CD14-positive monocyte (primary cell): Measurements from ENCODE around the gene CYP17A1. TPM values are rescaled to one million over a fixed set of nuclear protein-coding genes. Genes with fewer than 3 reads are reported as not detected.
A peak's percentile ranks its signal among the peaks of the same experiment; 100 is the strongest.

ENCODE experiments used
- DNase-seq, 3 donors: peaks; one replicate each; pipeline ENCODE4 v3.0.0-alpha.2; 2011 to 2022
- H2AFZ ChIP-seq: 2 replicates; pipeline ENCODE4 v1.6.0; 2012; ENCODE audit warnings: mild to moderate bottlenecking, low read depth, low read length, inconsistent platforms; ENCODE audit not compliant: insufficient read depth, poor library complexity, severe bottlenecking
- H3K27ac ChIP-seq, 2 donors: 1 replicate in 1 of 2; 2 replicates in 1 of 2; pipeline ENCODE4 v1.5.1; 2012 to 2013; ENCODE audit warnings: low read length in 2 of 2, control low read depth in 1 of 2, inconsistent platforms in 1 of 2, low read depth in 1 of 2, mild to moderate bottlenecking in 1 of 2
- H3K27me3 ChIP-seq, 2 donors: one replicate each; pipeline versions ENCODE4 v1.6.0 to v1.6.1; 2011 to 2013; ENCODE audit warnings: low read length in 2 of 2; ENCODE audit not compliant: control insufficient read depth in 2 of 2, insufficient read depth in 2 of 2
- H3K36me3 ChIP-seq, 2 donors: replicated peaks in 1 of 2; 1 replicate in 1 of 2; 2 replicates in 1 of 2; pipeline versions ENCODE4 v1.5.1 to v1.6.1; 2012 to 2013; ENCODE audit warnings: low read length in 2 of 2, control low read depth in 1 of 2, inconsistent platforms in 1 of 2, mild to moderate bottlenecking in 1 of 2; ENCODE audit not compliant: insufficient read depth in 2 of 2, control insufficient read depth in 1 of 2
- H3K4me1 ChIP-seq, 2 donors: 1 replicate in 1 of 2; 2 replicates in 1 of 2; pipeline versions ENCODE4 v1.5.1 to v1.6.1; 2012 to 2013; ENCODE audit warnings: low read length in 2 of 2, control low read depth in 1 of 2, inconsistent platforms in 1 of 2, mild to moderate bottlenecking in 1 of 2, moderate library complexity in 1 of 2; ENCODE audit not compliant: insufficient read depth in 2 of 2, control insufficient read depth in 1 of 2
- H3K4me2 ChIP-seq: replicated peaks from 2 replicates; pipeline ENCODE3; 2012; ENCODE audit warnings: low read length, moderate library complexity, mild to moderate bottlenecking; ENCODE audit not compliant: poor library complexity, severe bottlenecking; ENCODE audit errors: extremely low read depth
- H3K4me3 ChIP-seq, 3 experiments: fragments of 200-600 bp in 1 of 3; sonication (generic) in 1 of 3; replicated peaks in 1 of 3; 1 replicate in 2 of 3; 2 replicates in 1 of 3; pipeline ENCODE4 v1.5.1; 2011 to 2013; ENCODE audit warnings: low read length in 3 of 3, mild to moderate bottlenecking in 3 of 3, control low read depth in 2 of 3, low read depth in 2 of 3, inconsistent platforms in 1 of 3, moderate library complexity in 1 of 3
- H3K79me2 ChIP-seq: 2 replicates; pipeline ENCODE4 v1.6.0; 2012; ENCODE audit warnings: mild to moderate bottlenecking, control low read depth, inconsistent platforms, low read length, moderate library complexity; ENCODE audit not compliant: insufficient read depth
- H3K9ac ChIP-seq: 2 replicates; pipeline ENCODE4 v1.6.0; 2017; ENCODE audit warnings: low read length, mild to moderate bottlenecking; ENCODE audit not compliant: insufficient read depth, poor library complexity, severe bottlenecking
- H3K9me3 ChIP-seq, 2 donors: replicated peaks in 1 of 2; 1 replicate in 1 of 2; 2 replicates in 1 of 2; pipeline versions ENCODE4 v1.5.1 to v1.6.1; 2012 to 2013; ENCODE audit warnings: low read length in 2 of 2, control low read depth in 1 of 2; ENCODE audit not compliant: control insufficient read depth in 1 of 2, insufficient read depth in 1 of 2
- H4K20me1 ChIP-seq: 2 replicates; pipeline ENCODE4 v1.6.0; 2012; ENCODE audit warnings: mild to moderate bottlenecking, low read length, control low read depth, moderate library complexity; ENCODE audit not compliant: insufficient read depth
- H3K27ac Mint-ChIP-seq, 7 donors: one replicate each; pipeline ENCODE4 v1.8.0; 2020; ENCODE audit warnings: mild to moderate bottlenecking in 7 of 7, mixed read lengths in 7 of 7, moderate library complexity in 6 of 7, inconsistent platforms in 2 of 7
- H3K27me3 Mint-ChIP-seq, 3 donors: one replicate each; pipeline ENCODE4 v1.8.0; 2021 to 2022; ENCODE audit warnings: low read depth in 3 of 3, mild to moderate bottlenecking in 3 of 3, mixed read lengths in 3 of 3, moderate library complexity in 3 of 3, inconsistent platforms in 1 of 3
- H3K36me3 Mint-ChIP-seq, 2 donors: one replicate each; pipeline ENCODE4 v1.8.0; 2020; ENCODE audit warnings: mixed read lengths in 2 of 2, inconsistent platforms in 1 of 2, mild to moderate bottlenecking in 1 of 2
- H3K4me1 Mint-ChIP-seq: one replicate; pipeline ENCODE4 v1.8.0; 2020; ENCODE audit warnings: mild to moderate bottlenecking, mixed read lengths
- H3K4me3 Mint-ChIP-seq, 2 donors: one replicate each; pipeline ENCODE4 v1.8.0; 2020; ENCODE audit warnings: mild to moderate bottlenecking in 2 of 2, mixed read lengths in 2 of 2, moderate library complexity in 1 of 2
- H3K9me3 Mint-ChIP-seq, 7 donors: one replicate each; pipeline ENCODE4 v1.8.0; 2020 to 2022; ENCODE audit warnings: mixed read lengths in 7 of 7, mild to moderate bottlenecking in 6 of 7, moderate library complexity in 6 of 7, inconsistent platforms in 2 of 7
- CTCF ChIP-seq: fragments of 200-600 bp; IDR thresholded peaks from one replicate; pipeline ENCODE4 v1.8.0; 2022; ENCODE audit warnings: antibody characterized with exemption, mild to moderate bottlenecking
- WGBS: methylation state at CpG from one replicate; pipeline ENCODE4 v1.1.5; 2013; ENCODE audit warnings: missing lambda C conversion rate; ENCODE audit not compliant: insufficient coverage; 5-methylcytosine and 5-hydroxymethylcytosine counted together
- intact Hi-C, 2 donors: fragments of 100-400 bp; cut with micrococcal nuclease; formaldehyde crosslinking; loops; one replicate each; pipeline versions ENCODE4 v1.15.0 to v1.15.1; 2023
- polyA plus RNA-seq, 3 donors: library from polyadenylated mRNA; depleted of rRNA in 1 of 3; unstranded in 2 of 3; stranded (reverse) in 1 of 3; fragments of 300-500 nt in 2 of 3; fragments of >200 nt in 1 of 3; fragmentation: Illumina TruSeq in 2 of 3; gene quantifications; 1 replicate in 2 of 3; 2 replicates in 1 of 3; pipeline ENCODE4 v1.2.3, GENCODE V29; 2012 to 2021

Gene CYP17A1
- polyA plus RNA-seq, 3 donors, result 0.04 TPM; not detected in 2

- intact Hi-C loops, result loop anchor here in 1 of 2 donors (10.0 kb wide), 1 partner anchor 47 kb away; no protein-coding TSS in a partner anchor
- H3K79me2 ChIP-seq, result peaks cover 38% of the 10 kb centered on the region
- H3K4me3 Mint-ChIP-seq, result no peak overlapping the region
These were observed 35.2 kb downstream of the CYP17A1 start for GRCh38 chr10:102801978-102802377.

GRCh38 chr10:102801496-102801895 is 35.7 kb downstream of the CYP17A1 start:
- no peak overlapping the region for H3K4me3 ChIP-seq
- peaks cover 36 to 40% of the 10 kb centered on the region in 2 donors for H3K4me1 ChIP-seq
- H3K9ac ChIP-seq, result no peak overlapping the region
- no peak overlapping the region for H2AFZ ChIP-seq
- peaks cover 63 to 80% of the 10 kb centered on the region in 2 donors for H3K36me3 Mint-ChIP-seq
- intact Hi-C loops, result loop anchor here in 1 of 2 donors (10.0 kb wide), 1 partner anchor 47 kb away; no protein-coding TSS in a partner anchor
- H3K27me3 ChIP-seq, result no peaks in the 10 kb centered on the region
- H3K27ac Mint-ChIP-seq, result peak overlapping the region; percentile 13 to 90 (median 64)
- no peak overlapping the region for H3K4me3 Mint-ChIP-seq
- no peak overlapping the region for H3K4me2 ChIP-seq
- H4K20me1 ChIP-seq, result no peaks in the 10 kb centered on the region
- peaks cover 42 to 63% of the 10 kb centered on the region in 2 donors for H3K36me3 ChIP-seq
- TF ChIP-seq CTCF, result no peak
- peaks cover 39% of the 10 kb centered on the region for H3K79me2 ChIP-seq
- peak in 1 of 3 donors; percentile 65 for DNase-seq
- H3K27me3 Mint-ChIP-seq, result no peaks in the 10 kb centered on the region
- no CpG with 5 or more reads among the region's 2 CpGs for WGBS
- H3K4me1 Mint-ChIP-seq, result peaks cover 47% of the 10 kb centered on the region
- H3K9me3 ChIP-seq, result no peaks in the 10 kb centered on the region
- peaks cover 0 to 2% (median 0%) of the 10 kb centered on the region in 7 donors for H3K9me3 Mint-ChIP-seq
- H3K27ac ChIP-seq, result peak overlapping the region in 1 of 2 donors; percentile 47

More at GRCh38 chr10:102801978-102802377, 35.2 kb downstream of the CYP17A1 start:
- H3K4me1 Mint-ChIP-seq, result peaks cover 42% of the 10 kb centered on the region
- peak; percentile 39 to 65 (median 43) for DNase-seq
- no peak for TF ChIP-seq CTCF
- no peaks in the 10 kb centered on the region for H3K27me3 Mint-ChIP-seq
- Histone ChIP-seq H2AFZ (no peak overlapping the region), H3K4me2 (no peak overlapping the region), H3K9ac (no peak overlapping the region), H3K27ac (peak overlapping the region; percentile 50 to 83), H3K4me3 (no peak overlapping the region), H3K4me1 (peaks cover 31 to 35% of the 10 kb centered on the region in 2 donors), H3K36me3 (peaks cover 42 to 65% of the 10 kb centered on the region in 2 donors), H4K20me1 (no peaks in the 10 kb centered on the region), H3K27me3 (no peaks in the 10 kb centered on the region), H3K9me3 (no peaks in the 10 kb centered on the region)
- peaks cover 67 to 84% of the 10 kb centered on the region in 2 donors for H3K36me3 Mint-ChIP-seq
- peak overlapping the region; percentile 82 to 98 (median 94) for H3K27ac Mint-ChIP-seq
- H3K9me3 Mint-ChIP-seq, result peaks cover 0 to 2% (median 0%) of the 10 kb centered on the region in 7 donors
- 70% methylated on average over 2 of the region's 3 CpGs for WGBS
